Glomerular endothelial cell (primary cell): ENCODE measurements around the gene CARF. TPM values are rescaled to one million over a fixed set of nuclear protein-coding genes. Genes with fewer than 3 reads are reported as not detected.

Experiments
- DNase-seq: peaks from one replicate; pipeline ENCODE4 v3.0.0-alpha.2; 2011; ENCODE audit warnings: low read depth, low spot score; ENCODE audit errors: extremely low read depth
- total RNA-seq: library from RNA; depleted of rRNA; stranded (reverse); fragments of >200 nt; gene quantifications from 2 replicates; pipeline ENCODE4 v1.2.3, GENCODE V29; 2015

The CARF gene
- total RNA-seq, 1 donor from 2014 or later = 4.4 TPM

DNA sequence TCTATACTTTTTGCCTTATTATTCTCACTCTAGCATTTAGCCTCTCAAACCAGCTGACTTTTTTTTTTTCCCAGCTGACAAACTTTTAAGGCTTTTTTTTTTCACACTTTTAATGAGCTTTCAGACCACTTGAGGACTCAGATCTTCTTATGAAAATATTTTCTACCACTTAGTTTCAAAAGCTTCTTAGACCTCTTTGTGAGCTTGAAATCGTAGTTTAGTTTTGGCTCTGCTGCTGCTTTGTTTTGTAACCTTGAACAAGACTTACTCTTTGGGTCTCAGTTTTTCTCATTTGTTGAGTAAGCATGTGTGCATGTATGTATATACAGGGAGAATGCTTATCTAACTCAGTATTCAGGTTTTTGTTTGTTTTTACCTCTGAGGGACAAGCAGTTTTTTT lies 106.1 kb downstream of the CARF start:
- no peak for DNase-seq

DNA sequence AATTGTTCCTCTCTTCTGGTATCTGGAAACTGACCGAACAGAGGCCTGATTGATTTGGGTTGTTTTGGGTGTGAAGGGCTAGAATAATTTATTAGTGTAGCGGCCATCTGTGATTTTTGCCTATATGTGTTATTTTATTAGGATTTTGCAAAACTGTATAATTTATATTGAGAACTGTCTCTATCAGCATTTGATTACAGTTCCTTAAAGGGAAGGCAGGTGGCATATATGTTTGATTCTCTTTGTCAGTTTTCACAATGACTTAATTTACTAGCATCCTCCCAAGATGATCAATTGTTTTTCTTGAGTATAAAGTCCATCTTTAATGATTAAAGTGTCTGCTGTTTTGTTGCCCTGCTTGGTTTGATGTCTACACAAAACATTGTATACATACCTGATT lies 107.1 kb downstream of the CARF start:
- no peak for DNase-seq

DNA sequence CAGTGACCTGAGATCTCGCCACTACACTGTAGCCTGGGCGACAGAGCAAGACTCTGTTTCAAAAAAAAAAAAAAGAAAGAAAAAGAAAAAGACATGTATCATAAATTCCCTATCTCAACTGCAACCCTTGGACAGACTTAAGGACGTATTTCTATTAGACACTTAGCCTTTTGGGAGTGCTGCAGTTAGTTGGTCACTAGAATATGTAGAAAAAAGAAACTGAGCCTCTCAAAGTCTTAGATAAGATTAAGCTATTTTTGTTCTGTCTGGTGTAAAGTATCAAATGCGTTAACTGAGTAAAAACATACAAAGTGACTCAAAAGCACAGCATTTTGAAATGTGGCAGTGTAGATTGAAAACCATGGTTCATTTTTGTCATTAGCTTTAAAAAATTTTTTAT lies 109.9 kb downstream of the CARF start:
- DNase-seq = no peak

DNA sequence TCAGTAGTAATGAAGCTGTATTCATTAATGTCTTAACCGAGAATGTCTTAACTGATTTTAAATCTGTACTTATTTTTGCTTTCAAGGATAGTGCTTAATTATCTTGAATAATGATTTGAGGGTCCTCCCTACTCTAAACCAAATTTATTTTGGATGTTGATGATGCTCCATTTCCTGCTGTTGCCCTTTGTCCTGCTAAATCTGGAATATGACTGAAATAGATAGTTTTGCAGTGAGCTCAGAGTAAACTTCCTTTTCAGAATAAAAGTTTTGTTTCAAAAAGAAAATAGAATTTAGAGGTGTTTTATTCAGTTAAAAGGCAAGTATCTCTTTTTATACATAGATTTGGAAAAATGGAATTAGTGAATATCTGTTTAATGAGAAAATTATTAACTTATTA lies 110.7 kb downstream of the CARF start:
- no peak for DNase-seq

DNA sequence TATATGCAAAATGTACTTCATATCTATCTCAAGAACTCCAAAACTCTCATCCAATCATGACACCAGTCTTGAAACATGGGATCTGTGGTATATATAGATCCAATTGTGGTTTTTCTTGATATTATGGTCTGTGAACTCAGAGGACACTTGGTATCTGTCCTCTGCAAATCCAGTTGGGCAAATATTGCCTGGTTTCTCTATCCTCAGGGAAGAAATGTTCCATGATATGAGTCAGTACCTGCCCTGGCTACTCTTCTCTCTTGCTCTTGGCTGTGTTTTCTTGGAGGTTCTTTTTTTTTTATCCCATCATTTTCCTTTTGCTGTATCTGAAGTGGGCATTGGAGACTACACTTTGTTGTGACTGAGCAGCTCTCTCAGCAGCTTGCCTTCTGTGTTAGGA lies 113.5 kb downstream of the CARF start:
- DNase-seq = no peak

DNA sequence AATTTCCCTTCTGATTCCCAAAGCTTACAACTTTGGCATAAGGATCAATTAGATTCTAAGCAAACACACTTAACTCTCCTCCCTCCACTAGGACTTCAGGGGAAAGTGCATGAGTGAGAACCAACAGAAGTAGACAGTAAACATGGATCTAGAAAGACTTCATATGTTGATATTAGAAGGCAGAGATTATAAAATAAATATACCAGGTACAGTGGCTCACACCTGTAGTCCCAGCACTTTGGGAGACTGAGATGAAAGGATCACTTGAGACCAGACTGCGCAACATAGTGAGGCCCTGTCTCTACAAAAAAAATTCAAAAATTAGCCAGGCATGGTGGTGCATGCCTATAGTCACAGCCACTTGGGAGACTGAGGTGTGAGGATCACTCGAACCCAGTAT lies 118.5 kb downstream of the CARF start:
- DNase-seq = no peak

DNA sequence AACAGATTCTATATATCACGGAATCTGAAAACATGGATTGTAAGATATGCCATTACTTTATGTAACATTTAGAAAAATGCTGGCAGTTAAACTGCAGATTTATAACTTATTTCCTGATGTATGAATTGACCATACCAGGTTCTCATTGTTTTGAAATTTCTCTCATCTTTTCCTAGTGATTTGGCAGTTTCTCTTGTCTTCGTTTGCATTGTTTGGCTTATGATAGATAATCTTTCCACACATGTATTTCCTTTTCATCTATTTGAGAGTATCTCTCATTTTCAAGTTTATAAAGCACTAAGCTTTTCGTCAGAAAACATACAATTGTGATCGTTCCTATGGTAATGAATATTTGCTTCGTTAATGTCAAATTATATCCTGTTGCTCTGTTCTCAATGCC lies 118.9 kb downstream of the CARF start:
- no peak for DNase-seq

DNA sequence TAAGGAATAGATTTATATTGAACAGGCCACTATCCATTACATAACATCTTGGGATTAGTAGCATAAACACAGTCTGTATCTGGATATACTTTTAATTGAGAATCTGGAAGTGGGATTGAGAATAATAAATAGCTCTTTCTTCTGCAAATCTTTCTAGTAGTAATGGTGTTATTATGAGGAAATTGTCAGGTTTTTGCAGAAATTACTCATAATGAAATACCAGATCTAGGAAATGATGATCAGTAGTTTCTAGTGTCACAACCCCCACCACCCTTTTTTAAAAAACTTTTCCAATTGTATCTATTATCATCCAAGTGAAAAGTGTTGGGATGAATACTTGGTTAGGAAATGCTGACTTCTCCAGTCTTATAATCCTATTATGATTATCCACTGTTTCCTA lies 121.3 kb downstream of the CARF start:
- no peak for DNase-seq

DNA sequence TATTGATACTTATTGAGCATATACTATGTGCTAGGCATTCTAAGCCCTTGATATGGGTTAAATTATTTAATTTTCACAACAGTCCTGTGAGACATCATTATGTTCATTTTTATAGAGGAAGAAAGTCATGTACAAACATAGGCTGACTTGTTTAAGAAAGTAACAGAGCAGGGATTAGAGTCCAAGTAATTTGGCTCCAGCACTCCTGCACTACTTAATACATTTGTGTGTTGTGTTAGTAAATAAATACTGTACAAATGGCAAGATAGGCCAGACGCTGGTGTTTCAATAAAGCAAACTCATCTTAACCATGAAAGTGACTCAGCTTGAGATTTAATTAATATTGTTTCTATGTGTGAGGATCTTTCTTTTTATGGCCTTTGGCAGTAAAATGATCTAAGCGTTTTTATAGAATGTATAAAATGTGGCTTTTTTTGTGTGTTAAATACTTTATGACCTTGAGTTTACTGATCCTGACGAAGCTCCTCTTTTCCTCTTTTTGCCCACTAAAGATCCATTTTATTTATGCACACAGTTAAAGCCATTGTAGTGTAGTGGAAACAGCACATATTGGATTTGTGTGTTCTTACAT lies 123.9 kb downstream of the CARF start:
- no peak for DNase-seq

Other genes starting within 250 kb of the CARF start
- gene ICA1L, start 40.5 kb upstream of the CARF start, total RNA-seq = 1.9 and 3.6 TPM in 2 replicates
- 15.2 and 22.9 TPM in 2 replicates for gene WDR12, start 602 bp upstream of the CARF start, total RNA-seq
- 13.4 and 14.6 TPM in 2 replicates for gene NBEAL1, start 102.6 kb downstream of the CARF start, total RNA-seq